Measurements from ENCODE around the gene BNIP1. TPM values are rescaled to one million over a fixed set of nuclear protein-coding genes. Genes with fewer than 3 reads are reported as not detected.

BNIP1 gene
- total RNA-seq, 4 donors from 2014 or later: 6.1 to 11.5 (median 6.8) TPM

DNA sequence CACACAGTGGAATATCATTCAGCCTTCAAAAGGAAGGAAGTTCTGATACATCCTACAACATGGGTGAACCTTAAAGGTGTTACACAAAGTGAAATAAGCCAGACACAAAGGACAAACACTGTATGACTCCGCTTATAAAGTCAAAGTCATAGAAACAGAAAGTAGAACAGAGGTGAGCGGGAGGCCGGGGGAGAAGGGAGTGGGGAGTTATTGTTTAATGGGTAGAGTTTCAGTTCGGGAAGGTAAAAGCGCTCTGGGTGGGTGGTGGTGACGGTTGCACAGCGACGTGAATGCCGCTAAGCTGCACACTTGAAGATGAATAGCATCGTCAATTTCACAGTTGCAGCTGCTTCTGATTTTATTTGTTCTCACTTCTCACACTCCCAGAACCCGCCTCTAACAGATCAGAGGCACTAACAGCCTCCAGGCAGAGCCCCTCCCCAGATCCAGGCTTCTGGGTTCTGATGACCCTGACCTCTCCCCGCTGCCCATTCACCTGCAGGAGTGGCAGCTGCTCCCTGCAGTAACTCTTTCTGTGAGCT, 34.1 kb downstream of the BNIP1 start:
- H3K9me3 ChIP-seq: peaks cover 0 to 14% (median 0%) of the 10 kb centered on the region in 3 donors
- TF ChIP-seq, protein P1, sequence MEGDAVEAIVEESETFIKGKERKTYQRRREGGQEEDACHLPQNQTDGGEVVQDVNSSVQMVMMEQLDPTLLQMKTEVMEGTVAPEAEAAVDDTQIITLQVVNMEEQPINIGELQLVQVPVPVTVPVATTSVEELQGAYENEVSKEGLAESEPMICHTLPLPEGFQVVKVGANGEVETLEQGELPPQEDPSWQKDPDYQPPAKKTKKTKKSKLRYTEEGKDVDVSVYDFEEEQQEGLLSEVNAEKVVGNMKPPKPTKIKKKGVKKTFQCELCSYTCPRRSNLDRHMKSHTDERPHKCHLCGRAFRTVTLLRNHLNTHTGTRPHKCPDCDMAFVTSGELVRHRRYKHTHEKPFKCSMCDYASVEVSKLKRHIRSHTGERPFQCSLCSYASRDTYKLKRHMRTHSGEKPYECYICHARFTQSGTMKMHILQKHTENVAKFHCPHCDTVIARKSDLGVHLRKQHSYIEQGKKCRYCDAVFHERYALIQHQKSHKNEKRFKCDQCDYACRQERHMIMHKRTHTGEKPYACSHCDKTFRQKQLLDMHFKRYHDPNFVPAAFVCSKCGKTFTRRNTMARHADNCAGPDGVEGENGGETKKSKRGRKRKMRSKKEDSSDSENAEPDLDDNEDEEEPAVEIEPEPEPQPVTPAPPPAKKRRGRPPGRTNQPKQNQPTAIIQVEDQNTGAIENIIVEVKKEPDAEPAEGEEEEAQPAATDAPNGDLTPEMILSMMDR (IDR thresholded peaks at IDR 0.05): no peak
- no peaks in the 10 kb centered on the region for H3K36me3 ChIP-seq
- 84 to 87% methylated on average over 10 to 12 of the region's 12 CpGs for WGBS, 2 donors (ENCODE audit: low coverage in 1 of 2)
- no peak overlapping the region for H3K4me3 ChIP-seq
- ATAC-seq: no peak
- no peaks in the 10 kb centered on the region for H3K4me1 ChIP-seq
- no peaks in the 10 kb centered on the region for H3K27me3 ChIP-seq
- H3K27ac ChIP-seq: no peak overlapping the region

DNA sequence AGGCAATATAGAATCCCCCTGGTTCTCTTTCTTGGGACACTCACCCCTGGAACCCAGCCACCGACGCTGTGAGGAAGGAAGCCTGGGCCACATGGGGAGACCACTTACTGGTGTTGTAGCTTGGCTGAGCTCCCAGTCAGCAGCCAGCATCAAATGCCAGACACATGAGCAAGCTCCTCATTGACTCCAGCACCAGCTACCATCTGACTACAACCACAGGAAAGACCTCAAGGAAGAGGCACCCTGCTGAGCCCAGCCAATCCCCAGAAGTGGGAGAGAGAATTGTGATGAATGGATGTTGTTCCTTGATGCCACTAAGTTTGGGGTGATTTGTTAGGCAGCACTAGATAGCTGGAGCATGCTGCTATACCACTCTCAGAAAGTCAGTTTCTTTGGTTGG, 36.0 kb downstream of the BNIP1 start:
- Histone ChIP-seq H3K27me3 (no peaks in the 10 kb centered on the region), H3K4me1 (no peaks in the 10 kb centered on the region), H3K4me3 (no peak overlapping the region), H3K9me3 (peaks cover 0 to 14% (median 0%) of the 10 kb centered on the region in 3 donors), H3K27ac (no peak overlapping the region), H3K36me3 (no peaks in the 10 kb centered on the region)
- TF ChIP-seq POLR2A (IDR thresholded peaks at IDR 0.05) (no peak), POLR2AphosphoS5 (IDR thresholded peaks at IDR 0.05) (no peak), EP300 (IDR thresholded peaks at IDR 0.05) (no peak)
- TF ChIP-seq, protein P1 (IDR thresholded peaks at IDR 0.05): no peak
- 84% methylated on average over 2 of the region's 2 CpGs; no CpG with 5 or more reads in 1 of the 2 donors for WGBS, 2 donors (ENCODE audit: low coverage in 1 of 2)
- no peak for ATAC-seq

DNA sequence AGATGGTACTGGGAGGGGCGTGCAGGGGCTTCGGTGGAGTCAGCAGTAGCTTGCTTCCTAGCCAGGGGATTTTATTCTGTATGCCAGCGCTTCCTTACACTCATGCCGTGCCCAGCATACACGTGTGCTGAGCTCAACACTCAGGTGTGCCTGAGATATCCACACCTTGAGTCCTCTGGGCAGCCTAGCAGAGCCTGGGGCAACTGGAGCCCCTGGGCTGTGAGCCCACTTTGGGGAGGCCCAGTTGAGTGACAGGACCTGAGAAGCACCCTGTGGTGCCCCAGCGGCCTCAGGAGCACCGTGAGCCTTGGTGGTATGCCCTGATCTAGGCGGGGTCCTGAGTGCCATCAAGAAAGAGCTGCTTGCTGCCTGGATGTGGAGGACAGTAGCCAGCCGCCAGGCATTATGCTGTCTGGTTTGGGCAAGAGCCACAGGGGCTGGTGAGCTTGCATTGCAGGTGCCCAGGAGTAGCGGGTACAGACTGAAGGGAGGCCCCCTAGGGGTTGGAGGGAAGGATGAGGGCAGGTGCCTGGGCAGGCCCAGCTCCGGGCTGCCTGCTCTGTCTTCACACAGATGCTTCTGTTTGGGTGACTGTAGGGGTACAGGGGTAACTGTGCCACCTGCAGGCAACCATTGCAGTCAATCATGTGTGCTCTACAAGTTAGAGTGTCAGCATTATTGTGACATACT, 42.9 kb downstream of the BNIP1 start:
- H3K9me3 ChIP-seq: no peaks in the 10 kb centered on the region
- H3K36me3 ChIP-seq: no peaks in the 10 kb centered on the region
- TF ChIP-seq, protein P1 (IDR thresholded peaks at IDR 0.05): no peak
- no peak for TF ChIP-seq POLR2AphosphoS5 (IDR thresholded peaks at IDR 0.05)
- TF ChIP-seq POLR2A (IDR thresholded peaks at IDR 0.05): no peak
- no peak for TF ChIP-seq EP300 (IDR thresholded peaks at IDR 0.05)
- 60 to 81% methylated on average over 1 to 8 of the region's 11 CpGs for WGBS, 2 donors (ENCODE audit: low coverage in 1 of 2)
- H3K27me3 ChIP-seq: peaks cover 8% of the 10 kb centered on the region
- ATAC-seq: no peak
- no peaks in the 10 kb centered on the region for H3K4me1 ChIP-seq
- H3K27ac ChIP-seq: no peak overlapping the region
- H3K4me3 ChIP-seq: no peak overlapping the region

DNA sequence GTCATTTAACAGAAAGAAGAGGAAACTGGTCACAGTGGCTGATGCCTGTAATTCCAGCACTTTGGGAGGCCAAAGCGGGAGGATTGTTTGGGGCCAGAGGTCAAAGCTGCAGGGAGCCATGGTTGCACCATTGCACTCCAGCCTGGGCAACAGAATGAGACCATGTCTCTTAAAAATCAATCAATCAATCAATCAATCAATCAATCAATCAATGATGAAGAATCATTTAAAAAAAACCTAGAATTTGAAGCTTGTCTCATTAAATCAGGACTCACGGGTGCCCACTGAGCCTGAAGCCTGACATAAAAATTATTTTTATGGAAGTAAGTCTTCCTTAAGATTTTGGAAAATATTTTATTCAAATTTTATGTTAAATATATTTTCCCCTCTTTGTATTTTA, 43.9 kb downstream of the BNIP1 start:
- ATAC-seq: no peak
- H3K9me3 ChIP-seq: no peaks in the 10 kb centered on the region
- H3K27me3 ChIP-seq: peaks cover 8% of the 10 kb centered on the region
- no peaks in the 10 kb centered on the region for H3K4me1 ChIP-seq
- WGBS, 2 donors (ENCODE audit: low coverage in 1 of 2): 71 to 76% methylated on average over 2 of the region's 2 CpGs
- no peak overlapping the region for H3K4me3 ChIP-seq
- TF ChIP-seq POLR2A (IDR thresholded peaks at IDR 0.05): no peak
- no peak for TF ChIP-seq POLR2AphosphoS5 (IDR thresholded peaks at IDR 0.05)
- TF ChIP-seq, protein P1 (IDR thresholded peaks at IDR 0.05): no peak
- TF ChIP-seq EP300 (IDR thresholded peaks at IDR 0.05): no peak
- H3K36me3 ChIP-seq: no peaks in the 10 kb centered on the region
- H3K27ac ChIP-seq: no peak overlapping the region

DNA sequence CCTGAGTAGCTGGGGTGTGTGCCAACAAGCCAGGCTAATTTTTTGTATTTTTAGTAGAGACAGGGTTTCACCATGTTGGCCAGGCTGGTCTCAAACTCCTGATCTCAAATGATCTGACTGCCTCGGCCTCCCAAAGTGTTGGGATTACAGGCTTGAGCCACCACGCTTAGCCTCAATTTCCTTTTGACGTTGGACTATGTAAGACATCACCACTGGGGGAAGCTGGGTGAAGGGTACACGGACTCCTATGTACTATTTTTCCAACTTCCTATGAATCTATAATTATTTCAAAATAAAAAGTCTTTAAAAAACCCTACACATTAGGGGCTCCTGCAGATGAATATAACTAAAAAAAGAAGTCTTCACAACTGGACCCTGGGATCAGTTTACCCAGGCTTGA, 46.7 kb downstream of the BNIP1 start:
- no peak for ATAC-seq
- TF ChIP-seq EP300 (IDR thresholded peaks at IDR 0.05) (no peak), POLR2AphosphoS5 (IDR thresholded peaks at IDR 0.05) (no peak), POLR2A (IDR thresholded peaks at IDR 0.05) (no peak)
- TF ChIP-seq, protein P1 (IDR thresholded peaks at IDR 0.05): no peak
- Histone ChIP-seq H3K9me3 (peaks cover 0 to 8% (median 0%) of the 10 kb centered on the region in 3 donors), H3K27me3 (peaks cover 12% of the 10 kb centered on the region), H3K4me1 (no peaks in the 10 kb centered on the region), H3K36me3 (no peaks in the 10 kb centered on the region), H3K27ac (no peak overlapping the region), H3K4me3 (no peak overlapping the region)
- 84 to 89% methylated on average over 4 of the region's 4 CpGs for whole genome bisulfite sequencing, 2 donors (ENCODE audit: low coverage in 1 of 2)

Data from gastroesophageal sphincter (tissue), 4 donors.